Parietal lobe (tissue), 1 donor: ENCODE data around the gene GALNT8. TPM values are rescaled to one million over a fixed set of nuclear protein-coding genes. Genes with fewer than 3 reads are reported as not detected.

ENCODE experiments used
- total RNA-seq: library from RNA; depleted of rRNA; stranded (reverse); fragments of >200 nt; gene quantifications from one replicate; pipeline ENCODE4 v1.2.3, GENCODE V29; 2014

GALNT8 gene, protein sequence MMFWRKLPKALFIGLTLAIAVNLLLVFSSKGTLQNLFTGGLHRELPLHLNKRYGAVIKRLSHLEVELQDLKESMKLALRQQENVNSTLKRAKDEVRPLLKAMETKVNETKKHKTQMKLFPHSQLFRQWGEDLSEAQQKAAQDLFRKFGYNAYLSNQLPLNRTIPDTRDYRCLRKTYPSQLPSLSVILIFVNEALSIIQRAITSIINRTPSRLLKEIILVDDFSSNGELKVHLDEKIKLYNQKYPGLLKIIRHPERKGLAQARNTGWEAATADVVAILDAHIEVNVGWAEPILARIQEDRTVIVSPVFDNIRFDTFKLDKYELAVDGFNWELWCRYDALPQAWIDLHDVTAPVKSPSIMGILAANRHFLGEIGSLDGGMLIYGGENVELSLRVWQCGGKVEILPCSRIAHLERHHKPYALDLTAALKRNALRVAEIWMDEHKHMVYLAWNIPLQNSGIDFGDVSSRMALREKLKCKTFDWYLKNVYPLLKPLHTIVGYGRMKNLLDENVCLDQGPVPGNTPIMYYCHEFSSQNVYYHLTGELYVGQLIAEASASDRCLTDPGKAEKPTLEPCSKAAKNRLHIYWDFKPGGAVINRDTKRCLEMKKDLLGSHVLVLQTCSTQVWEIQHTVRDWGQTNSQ
- total RNA-seq = 63.5 TPM

DNA sequence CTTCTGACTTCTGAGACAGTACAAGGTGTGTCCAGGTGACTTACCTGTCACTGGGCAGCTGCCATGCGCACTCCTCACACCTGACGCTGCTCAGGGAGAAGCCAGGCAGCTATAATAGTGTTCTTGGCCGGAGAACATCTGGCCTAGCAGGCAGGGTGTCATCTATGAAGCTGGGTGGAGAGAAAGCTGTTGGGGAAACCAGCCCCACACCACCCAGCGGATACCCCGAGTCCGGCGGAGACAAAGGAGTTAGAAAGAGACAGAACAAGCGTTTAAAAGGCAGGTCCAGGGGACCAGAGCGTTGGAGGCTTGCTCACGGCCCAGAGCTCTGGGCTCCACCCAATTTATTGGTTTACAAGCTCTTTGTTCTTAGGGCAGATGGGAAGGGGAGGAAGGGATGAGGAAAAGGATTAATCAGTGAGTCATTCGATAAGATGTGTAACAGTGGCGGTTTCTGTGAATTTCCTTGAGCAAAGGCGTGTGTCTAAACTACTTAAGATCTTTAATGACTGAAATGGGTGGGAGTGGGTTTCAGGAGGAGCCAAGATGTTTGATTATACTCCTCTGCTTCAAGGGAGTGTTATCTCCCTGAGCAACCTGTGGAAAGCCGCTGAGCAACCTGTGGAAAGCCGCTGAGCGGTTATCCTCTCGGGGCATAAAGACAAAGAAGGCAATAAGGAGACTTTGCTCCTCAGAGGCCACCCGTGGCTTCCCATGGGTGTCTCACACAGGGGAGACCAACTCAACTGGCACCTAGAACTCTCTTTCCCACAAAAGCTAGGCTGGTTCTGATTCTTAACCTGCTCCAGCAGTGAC, at the start of gene GALNT8:
Gene GALNT8 (plus strand): TSS at position 580 of the 816 bp plus-strand sequence. CDS start 278 bp downstream, outside the sequence.

Other genes with a start within 250 kb of the GALNT8 start
- gene RAD51AP1, start 181.5 kb upstream of the GALNT8 start, total RNA-seq = 11.6 TPM
- 15.0 TPM for gene DYRK4, start 158.2 kb upstream of the GALNT8 start, total RNA-seq
- gene AKAP3, start 71.3 kb upstream of the GALNT8 start, total RNA-seq = 2.5 TPM
- 68.5 TPM for gene NDUFA9, start 71.3 kb upstream of the GALNT8 start, total RNA-seq
- gene KCNA1, start 189.5 kb downstream of the GALNT8 start, total RNA-seq = 3.1 TPM